BE2C (cell line): ENCODE results near the gene TCTN1.

Source experiments
- DNase-seq: peaks from one replicate; pipeline ENCODE4 v3.0.0-alpha.2; 2020
- H3K27me3 ChIP-seq: fragments of 250-450 bp; sonication (Bioruptor Pico); 2 replicates; pipeline ENCODE4 v1.5.1; 2020; ENCODE audit warnings: mild to moderate bottlenecking
- H3K36me3 ChIP-seq: fragments of 250-450 bp; sonication (Bioruptor Pico); 2 replicates; pipeline ENCODE4 v1.5.1; 2020; ENCODE audit warnings: mild to moderate bottlenecking
- H3K4me1 ChIP-seq: fragments of 250-450 bp; sonication (Bioruptor Pico); 2 replicates; pipeline ENCODE4 v1.5.1; 2020
- H3K4me3 ChIP-seq: 2 replicates; pipeline ENCODE4 v1.5.1; 2011; ENCODE audit warnings: low read depth, low read length
- H3K9me3 ChIP-seq: fragments of 250-450 bp; sonication (Bioruptor Pico); 2 replicates; pipeline ENCODE4 v1.5.1; 2020
- CTCF ChIP-seq: IDR thresholded peaks from 2 replicates; pipeline ENCODE4 v1.5.1; 2012; ENCODE audit warnings: mild to moderate bottlenecking, low read depth, low read length

Gene TCTN1

GRCh38 chr12:110676171-110676570, 62.2 kb downstream of the TCTN1 start:
- Histone ChIP-seq H3K9me3 (no peaks in the 10 kb centered on the region), H3K4me3 (no peak overlapping the region), H3K4me1 (no peaks in the 10 kb centered on the region), H3K36me3 (no peaks in the 10 kb centered on the region), H3K27me3 (no peaks in the 10 kb centered on the region)
- TF ChIP-seq CTCF, result no peak
- DNase-seq, result no peak

GRCh38 chr12:110677206-110677911, 63.4 kb downstream of the TCTN1 start:
- Histone ChIP-seq H3K4me1 (no peaks in the 10 kb centered on the region), H3K9me3 (no peaks in the 10 kb centered on the region), H3K27me3 (no peaks in the 10 kb centered on the region), H3K4me3 (no peak overlapping the region), H3K36me3 (no peaks in the 10 kb centered on the region)
- DNase-seq, result no peak
- no peak for TF ChIP-seq CTCF

GRCh38 chr12:110677982-110678381, 64.1 kb downstream of the TCTN1 start:
- no peak for DNase-seq
- Histone ChIP-seq H3K27me3 (no peaks in the 10 kb centered on the region), H3K9me3 (no peaks in the 10 kb centered on the region), H3K36me3 (no peaks in the 10 kb centered on the region), H3K4me3 (no peak overlapping the region), H3K4me1 (no peaks in the 10 kb centered on the region)
- no peak for TF ChIP-seq CTCF

- Histone ChIP-seq H3K4me1 (no peaks in the 10 kb centered on the region), H3K4me3 (no peak overlapping the region), H3K36me3 (no peaks in the 10 kb centered on the region), H3K27me3 (no peaks in the 10 kb centered on the region), H3K9me3 (no peaks in the 10 kb centered on the region)
- no peak for TF ChIP-seq CTCF
- no peak for DNase-seq
These were observed 65.3 kb downstream of the TCTN1 start for GRCh38 chr12:110679201-110679600.

DNA sequence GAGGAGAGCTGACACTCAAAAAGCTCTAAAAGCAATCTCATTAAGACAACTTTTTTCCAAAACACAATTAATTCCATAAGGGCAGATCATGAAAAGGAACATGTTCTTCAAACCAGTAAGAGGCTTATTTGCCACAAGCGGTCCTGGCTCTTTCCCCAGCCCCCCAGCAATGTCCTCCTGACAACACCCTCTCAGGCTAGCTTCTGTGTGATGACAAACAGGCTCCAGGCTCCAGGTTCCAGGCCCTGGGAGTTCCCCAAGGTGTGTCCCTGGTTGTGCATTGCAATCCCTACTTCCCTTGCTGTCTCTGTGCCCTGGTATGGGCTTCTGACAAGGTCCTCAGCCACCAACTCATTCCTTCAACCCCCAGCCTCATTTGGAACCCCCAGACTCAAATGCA, 66.1 kb downstream of the TCTN1 start:
- no peak overlapping the region for H3K4me3 ChIP-seq
- no peaks in the 10 kb centered on the region for H3K4me1 ChIP-seq
- TF ChIP-seq CTCF, result no peak
- no peaks in the 10 kb centered on the region for H3K36me3 ChIP-seq
- no peaks in the 10 kb centered on the region for H3K27me3 ChIP-seq
- no peaks in the 10 kb centered on the region for H3K9me3 ChIP-seq
- no peak for DNase-seq

- no peaks in the 10 kb centered on the region for H3K27me3 ChIP-seq
- no peak for TF ChIP-seq CTCF
- no peak for DNase-seq
- no peaks in the 10 kb centered on the region for H3K36me3 ChIP-seq
- H3K4me1 ChIP-seq, result no peaks in the 10 kb centered on the region
- no peak overlapping the region for H3K4me3 ChIP-seq
- no peaks in the 10 kb centered on the region for H3K9me3 ChIP-seq
These were observed 70.0 kb downstream of the TCTN1 start for GRCh38 chr12:110683888-110684287.
